GM18867 (cell line): Measurements from ENCODE around the gene TAS2R46.
A peak's percentile ranks its signal among the peaks of the same experiment; 100 is the strongest.
"Not testable (repeated sequence)": the region's sequence is repeated elsewhere in the genome, so short reads cannot be mapped to it uniquely, and the experiment has no call there.

Source experiments
- ATAC-seq: cut with Tn5 transposase; IDR thresholded peaks from one replicate; pipeline ENCODE4 v1.9.1; 2021; ENCODE audit warnings: mild to moderate bottlenecking, moderate library complexity; ENCODE audit not compliant: unreplicated experiment

Gene TAS2R46, protein sequence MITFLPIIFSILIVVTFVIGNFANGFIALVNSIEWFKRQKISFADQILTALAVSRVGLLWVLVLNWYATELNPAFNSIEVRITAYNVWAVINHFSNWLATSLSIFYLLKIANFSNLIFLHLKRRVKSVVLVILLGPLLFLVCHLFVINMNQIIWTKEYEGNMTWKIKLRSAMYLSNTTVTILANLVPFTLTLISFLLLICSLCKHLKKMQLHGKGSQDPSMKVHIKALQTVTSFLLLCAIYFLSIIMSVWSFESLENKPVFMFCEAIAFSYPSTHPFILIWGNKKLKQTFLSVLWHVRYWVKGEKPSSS

DNA sequence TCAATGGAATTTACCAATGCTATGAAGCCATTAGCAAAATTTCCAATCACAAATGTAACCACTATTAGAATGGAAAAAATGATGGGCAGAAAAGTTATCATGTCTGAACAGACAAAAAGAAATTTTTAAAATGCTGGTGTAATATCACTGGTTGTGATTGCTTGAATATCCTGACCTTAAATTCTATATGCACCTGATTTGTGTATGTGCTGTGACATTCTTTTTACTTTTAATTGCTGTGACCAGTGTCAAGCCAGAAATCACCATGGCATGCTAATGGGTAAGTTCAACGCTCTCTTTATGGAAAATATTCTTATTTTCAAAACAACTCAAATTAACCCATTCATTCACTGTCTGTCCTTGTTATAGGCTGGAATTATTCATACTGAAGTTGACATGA is at the start of gene TAS2R46:
TAS2R46 (minus strand) TSS at position 101 of the 400 bp plus-strand sequence; CDS start at position 101, 0 bp downstream.
- not testable (repeated sequence) for ATAC-seq

DNA sequence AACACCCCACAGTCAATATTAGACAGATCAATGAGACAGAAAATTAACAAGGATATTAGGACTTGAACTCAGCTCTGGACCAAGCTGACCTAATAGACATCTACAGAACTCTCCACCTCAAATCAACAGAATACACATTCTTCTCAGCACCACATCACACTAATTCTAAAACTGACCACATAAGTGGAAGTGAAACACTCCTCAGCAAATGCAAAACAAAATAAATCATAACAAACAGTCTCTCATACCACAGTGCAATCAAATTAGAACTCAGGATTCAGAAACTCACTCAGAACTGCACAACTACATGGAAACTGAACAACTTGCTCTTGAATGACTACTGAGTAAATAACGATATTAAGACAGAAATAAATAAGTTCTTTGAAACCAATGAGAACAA is 49.1 kb upstream of the TAS2R46 start:
- ATAC-seq = not testable (repeated sequence)

DNA sequence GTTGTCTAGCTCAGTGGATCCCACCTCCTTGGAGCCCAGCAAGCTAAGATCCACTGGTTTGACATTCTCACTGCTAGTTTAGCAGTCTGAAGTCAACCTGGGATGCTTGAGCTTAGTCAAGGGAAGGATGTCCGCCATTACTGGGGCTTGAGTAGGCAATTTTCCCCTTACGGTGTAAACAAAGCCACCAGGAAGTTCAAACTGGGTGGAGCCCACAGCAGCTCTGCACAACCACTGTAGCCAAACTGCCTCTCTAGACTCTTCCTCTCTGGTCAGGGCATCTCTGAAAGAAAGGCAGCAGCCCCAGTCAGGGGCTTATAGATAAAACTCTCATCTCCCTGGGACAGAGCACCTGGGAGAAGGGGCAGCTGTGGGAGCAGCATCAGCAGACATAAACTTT is 46.8 kb upstream of the TAS2R46 start:
- ATAC-seq = no peak

DNA sequence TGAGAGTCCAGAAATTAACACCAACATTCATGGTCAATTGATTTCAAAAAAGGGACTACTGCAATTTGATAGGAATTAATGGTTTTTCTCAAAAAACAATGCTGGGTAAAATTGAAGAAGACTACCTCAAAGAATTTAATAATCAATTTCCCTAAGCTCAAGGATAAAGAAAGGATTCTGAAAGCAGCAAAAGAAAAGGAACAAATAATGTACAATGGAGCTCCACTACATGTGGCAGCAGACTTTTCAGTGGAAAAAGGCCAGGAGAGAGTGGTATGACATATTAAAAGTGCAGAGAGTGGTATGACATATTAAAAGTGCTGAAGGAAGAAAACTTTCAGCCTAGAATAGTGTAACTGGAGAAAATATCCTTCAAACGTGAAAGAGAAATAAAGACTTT is 45.6 kb upstream of the TAS2R46 start:
- ATAC-seq = no peak

DNA sequence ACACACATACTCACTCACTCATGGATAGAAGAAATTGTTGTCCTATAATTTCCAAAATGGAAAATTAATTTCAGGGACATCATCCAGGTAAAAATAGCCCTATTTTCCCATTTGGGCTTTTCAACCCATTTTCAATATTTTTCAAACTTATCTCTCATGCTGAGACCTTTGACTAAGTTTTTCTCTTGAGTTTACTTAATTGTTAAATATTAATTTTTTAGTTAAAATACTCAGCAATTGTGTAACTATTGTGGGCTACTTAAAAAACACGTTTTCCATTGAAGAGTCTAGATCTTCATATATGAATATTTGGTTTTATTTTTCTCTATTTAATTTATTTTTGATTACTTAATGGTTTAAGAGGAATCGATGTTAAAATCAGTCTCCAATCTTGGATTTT is 44.2 kb upstream of the TAS2R46 start:
- ATAC-seq = no peak

DNA sequence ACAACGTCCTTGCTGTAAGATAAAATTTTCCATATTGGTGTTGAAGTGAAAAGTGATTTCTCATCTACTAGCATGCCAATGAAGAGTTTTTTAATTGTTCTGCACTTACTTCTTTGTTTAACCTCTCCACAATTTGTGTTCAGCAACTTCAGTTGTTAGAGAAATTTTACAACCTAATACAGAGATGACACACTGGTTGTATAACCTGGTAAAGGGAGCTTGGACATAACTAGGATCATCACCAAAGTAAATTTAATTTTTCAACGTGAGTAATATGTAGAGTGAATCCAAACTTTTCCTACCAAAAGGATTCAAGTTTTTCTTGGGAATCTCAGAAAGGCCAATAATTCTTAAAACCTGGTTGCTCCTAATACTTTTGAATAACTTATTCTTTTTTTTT is 43.5 kb upstream of the TAS2R46 start:
- no peak for ATAC-seq

DNA sequence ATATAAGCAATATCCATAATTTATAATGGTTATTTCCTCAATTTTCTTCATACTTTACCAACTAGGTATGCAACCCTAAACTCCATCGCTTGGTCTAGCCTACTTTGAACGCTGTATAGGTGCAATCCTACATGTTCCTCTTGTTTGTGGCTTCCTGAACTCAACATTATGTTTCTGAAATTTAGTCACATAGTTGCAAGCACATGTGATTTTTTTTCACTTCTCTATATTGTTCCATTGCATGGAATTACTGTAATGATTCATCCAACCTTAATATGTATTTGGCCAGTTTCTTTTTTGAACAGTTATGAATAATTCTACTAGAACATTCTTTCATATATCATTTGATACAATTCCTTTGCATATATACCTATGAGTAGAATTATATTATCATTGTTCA is 32.8 kb upstream of the TAS2R46 start:
- ATAC-seq = not testable (repeated sequence)

DNA sequence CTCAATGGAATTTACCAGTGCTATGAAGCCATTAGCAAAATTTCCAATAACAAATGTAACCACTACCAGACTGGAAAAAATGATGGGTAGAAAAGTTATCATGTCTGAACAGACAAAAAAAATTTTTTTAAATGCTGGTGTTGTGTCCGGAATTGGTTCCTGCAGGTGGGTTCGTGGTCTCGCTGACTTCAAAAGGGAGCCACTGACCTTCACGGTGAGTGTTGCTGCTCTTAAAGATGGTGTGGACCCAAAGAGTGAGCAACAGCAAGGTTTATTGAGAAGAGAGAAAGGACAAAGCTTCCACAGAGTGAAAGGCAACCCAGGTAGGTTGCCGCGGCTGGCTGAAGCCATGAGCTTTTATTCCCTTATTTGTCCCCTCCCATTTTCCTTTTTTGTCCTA is 30.0 kb upstream of the TAS2R46 start, which contains the start of gene TAS2R43:
TAS2R43 (minus strand) TSS at position 186 of the 400 bp plus-strand sequence; CDS start at position 102, 84 bp downstream.
- no peak for ATAC-seq

DNA sequence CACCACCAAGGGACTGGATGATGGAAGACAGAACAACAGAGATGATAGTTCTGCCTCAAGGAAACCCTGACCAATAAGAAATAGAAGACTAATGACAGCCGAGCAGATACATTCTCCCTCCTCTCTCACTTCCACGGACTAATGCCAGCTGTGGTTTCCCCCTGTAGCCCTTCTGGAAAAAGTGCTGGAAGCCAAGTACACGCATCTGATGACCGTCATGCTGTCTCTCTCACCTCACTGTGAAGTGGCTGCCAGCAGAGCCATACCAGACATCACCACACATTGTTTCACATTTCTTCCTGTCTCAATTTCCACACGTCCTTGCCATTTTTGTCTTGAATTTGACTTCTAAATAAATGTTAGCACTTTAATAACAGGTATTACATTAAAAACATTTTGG is 27.2 kb upstream of the TAS2R46 start:
- no peak for ATAC-seq

DNA sequence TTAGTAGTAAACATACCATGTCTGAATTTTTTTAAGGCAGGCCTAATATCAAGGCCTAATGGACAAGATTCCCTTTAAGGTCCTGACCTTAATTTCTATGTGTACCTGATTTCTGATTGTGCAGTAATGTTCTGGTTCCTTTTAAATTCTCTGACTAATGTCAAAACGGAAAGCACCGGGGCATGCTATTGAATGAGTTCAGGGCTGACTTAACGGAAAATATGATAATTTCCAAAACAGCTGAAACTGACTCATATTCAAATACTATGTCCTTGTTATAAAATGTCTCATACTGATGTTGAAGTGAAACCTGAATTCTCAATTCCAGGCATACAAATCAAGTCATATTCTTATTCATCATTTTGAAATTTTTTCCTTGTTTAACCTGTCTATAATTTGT is 23.3 kb upstream of the TAS2R46 start:
- peak; percentile 41 for ATAC-seq

DNA sequence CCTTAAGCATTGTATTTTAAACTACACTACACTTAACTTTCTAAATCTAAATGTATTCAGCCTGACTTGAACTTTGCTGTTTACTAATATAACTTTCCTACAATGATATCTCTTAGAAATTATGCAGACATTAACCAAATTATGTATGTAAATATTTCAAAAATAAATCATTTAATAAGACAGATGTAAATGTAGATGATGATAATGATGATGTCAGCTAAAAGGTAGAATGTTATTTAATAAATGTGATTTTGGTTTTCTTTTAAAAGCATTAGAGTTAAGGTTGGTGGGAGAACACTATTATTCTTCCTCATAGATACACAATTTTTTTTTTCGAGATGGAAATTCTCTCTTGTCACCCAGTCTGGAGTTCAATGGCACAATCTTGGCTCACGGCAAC is 19.9 kb upstream of the TAS2R46 start:
- ATAC-seq = no peak

DNA sequence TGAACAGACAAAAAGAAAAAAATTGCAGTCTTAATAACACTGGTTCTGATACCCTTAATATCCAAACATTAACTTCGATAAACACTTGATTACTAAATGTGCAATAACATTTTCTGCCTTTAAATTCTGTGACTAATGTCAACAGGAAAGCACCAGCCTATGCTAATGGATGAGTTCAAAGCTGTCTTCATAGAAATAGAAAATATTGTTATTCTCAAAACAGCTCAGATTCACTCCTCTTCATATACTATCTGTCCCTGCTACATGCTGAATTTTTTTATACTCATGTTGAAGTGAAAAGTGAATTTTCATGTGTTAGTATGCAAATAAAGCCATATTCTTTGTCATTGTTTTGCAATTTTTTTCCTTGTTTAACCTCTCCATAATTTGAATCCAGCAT is 16.2 kb upstream of the TAS2R46 start:
- no peak for ATAC-seq

DNA sequence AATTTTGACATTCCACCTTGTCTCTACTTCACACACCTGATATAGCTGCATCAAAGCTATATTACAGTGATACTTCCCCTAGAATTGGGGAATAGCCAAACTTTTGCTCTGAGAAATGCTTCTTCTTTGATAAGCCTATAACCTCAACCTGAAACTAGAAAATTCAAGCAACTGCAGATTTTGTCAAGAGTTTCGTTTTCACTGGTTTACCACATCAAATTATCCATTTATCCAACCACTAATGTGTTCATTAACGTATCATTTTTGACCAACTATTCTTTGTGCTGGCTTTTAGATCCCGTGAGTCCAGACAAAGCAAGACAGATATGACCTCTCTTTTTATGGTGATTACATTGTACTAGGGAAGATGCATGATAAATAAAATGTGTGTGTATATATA is 13.5 kb upstream of the TAS2R46 start:
- no peak for ATAC-seq

DNA sequence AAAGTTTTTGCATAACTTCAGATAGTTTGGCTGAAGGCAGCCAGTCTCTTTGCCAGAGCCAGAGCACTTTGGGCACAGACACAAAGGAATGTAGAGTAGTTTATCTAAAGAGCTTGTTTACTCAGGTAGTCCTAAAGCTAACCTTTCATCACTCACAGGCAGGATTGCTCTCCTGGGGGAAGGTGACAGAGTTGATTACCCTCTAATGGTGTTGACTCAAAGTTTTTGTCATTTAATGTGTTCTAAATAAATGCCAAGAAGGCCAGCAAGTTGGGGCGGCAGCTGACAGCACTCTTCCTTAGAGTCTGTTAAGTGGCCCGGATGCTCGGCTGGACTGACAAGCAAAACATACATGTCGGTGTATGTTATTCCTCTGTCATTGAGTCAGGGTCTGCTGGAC is 9.3 kb upstream of the TAS2R46 start:
- ATAC-seq = no peak

DNA sequence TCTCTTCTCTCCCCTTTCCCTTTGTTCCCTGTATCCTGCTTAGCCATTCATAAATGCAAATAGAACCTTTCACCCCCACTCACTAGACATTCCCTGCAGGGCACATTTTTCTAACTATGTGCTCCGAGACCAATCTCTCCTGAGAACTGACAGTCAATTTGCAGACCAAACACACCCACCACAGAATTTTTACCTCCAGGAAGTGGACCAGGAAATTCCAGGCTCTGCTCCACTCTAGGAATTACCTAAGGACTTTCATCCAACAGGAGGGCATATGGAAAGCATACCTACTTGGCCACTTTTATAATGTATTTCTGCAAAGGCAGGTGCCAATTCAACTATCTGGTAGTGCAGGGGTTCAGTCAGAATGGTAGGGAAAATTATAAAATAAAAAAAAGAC is 8.9 kb upstream of the TAS2R46 start:
- no peak for ATAC-seq

DNA sequence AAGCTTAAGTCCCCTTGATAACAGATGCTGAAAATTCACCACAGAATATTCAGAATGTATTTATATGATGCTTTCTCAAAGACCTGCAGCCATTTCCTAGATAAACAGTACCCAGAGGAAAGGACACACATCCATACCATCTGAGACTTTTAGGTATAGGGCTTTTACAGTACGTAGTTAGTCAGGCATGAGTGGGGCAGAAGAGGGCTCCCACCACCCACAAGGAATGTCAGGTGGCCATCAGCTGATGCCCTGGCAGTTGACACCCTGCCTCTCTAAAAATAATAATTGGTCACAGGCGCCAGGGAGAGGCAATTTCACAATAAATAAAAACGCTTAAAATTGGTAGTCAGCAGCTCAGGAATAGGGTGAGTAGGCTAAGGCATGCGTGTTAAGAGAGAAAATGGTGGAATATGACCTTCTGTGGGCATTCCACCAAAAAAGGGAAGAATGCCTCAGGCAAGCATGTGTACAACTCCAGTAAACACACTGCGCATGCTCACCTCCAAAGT is 7.8 kb upstream of the TAS2R46 start:
- ATAC-seq = no peak

DNA sequence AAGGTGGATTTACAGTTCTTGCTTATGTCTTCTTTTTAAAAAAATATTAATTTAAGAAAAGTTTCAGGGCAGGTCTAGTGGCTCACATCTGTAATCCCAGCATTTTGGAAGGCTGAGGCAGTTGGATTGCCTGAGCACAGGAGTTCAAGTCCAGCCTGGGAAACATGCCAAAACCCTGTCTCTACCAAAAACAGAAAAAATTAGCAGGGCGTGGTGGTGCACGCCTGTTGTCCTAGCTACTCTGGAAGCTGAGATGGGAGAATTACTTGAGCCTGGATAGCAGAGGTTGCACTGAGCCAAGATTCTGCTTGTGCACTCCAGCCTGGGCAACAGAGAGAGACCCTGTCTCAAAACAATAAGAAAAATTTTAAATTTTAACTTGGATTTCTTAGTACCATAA is 5.4 kb upstream of the TAS2R46 start:
- no peak for ATAC-seq

DNA sequence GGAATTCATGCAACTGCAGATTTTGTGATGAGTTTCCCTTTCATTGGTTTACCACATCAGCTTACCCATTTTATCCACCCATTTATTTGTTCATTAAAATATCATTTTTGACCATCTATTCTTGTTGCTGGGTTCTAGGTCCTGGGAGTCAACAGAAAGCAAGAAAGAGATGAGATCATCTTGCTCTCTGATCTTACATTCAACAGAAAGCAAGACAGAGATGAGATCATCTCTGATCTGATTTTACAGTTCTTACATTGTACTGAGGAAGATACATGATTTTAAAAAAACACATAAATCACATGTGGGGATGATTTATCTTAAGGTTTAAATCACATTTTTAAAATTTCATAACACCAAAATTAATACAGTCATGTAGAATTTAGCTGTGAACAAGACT is 2.3 kb downstream of the TAS2R46 start:
- ATAC-seq = no peak

DNA sequence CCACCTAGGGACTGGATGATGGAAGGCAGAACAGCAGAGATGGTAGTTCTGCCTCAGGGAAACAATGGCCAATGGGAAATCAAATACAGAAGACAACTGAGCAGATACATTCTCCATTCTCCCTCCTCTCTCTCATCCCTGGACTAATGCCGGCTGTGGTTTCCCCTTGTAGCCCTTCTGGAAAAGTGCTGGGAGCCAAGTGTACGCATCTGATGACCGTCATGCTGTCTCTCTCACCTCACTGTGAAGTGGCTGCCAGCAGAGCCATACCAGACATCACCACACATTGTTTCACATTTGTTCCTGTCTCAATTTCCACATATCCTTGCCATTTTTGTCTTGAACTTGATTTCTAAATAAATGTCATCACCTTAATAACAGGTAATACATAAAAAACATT is 3.1 kb downstream of the TAS2R46 start:
- no peak for ATAC-seq

DNA sequence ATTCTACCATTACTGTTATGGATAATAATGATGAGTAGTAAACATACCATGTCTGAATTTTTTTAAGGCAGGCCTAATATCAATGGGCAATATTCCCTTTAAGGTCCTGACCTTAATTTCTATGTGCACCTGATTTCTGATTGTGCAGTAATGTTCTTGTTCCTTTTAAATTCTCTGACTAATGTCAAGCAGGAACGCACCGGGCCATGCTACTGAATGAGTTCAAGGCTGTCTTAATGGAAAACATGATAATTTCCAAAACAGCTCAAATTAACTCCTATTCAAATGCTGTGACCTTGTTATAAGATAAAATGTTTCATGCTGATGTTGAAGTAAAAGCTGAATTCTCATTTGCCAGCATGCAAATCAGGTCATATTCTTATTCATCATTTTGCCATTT is 6.8 kb downstream of the TAS2R46 start:
- no peak for ATAC-seq

DNA sequence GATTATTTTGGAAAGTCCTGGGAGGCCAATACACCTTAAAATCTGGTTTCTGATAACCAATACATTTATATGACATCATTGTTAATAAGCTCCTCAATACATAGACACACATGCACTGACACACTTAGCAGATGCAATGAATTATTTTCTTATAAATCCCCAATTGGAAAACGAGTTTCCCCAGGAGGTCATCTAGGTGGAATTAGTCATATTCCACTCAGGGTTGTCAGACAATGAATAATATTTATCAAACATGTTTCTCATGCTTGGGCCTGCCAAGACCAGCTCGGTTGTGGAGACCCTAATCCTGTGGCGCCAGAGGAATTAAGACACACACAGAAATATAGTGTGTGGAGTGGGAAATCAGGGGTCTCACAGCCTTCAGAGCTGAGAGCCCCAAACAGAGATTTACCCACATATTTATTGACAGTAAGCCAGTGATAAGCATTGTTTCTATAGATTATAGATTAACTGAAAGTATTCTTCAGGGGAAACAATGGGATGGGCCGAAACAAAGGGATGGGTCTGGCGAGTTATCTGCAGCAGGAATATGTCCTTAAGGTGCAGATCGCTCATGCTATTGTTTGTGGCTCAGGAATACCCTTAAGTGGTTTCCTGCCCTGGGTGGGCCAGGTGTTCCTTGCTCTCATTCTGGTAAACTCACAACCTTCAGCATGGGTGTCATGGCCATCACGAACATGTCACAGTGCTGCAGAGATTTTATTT is 12.1 kb downstream of the TAS2R46 start:
- not testable (repeated sequence) for ATAC-seq

DNA sequence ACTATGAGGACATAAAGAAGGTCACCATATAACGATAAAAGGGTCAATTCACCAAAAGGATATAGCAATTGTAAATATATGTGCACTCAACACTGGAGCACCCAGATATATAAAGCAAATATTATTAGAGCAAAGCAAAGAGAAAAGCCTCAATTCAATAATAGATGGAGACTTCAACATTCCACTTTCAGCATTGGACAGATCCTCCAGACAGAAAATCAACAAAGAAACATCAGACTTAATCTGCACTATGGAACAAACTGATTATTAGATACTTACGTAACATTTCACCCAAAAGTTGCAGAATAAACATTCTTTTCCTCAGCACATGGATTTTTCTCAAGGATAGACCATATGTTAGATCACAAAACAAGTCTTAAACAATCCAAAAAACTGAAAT is 20.7 kb downstream of the TAS2R46 start:
- not testable (repeated sequence) for ATAC-seq
